NCI-H1105 (cell line): ENCODE data around the gene SLC20A1.
"Not testable (repeated sequence)": the region's sequence is repeated elsewhere in the genome, so short reads cannot be mapped to it uniquely, and the experiment has no call there.

Experiments used
- DNase-seq: peaks from one replicate; lab custom pipeline; 2025; lab: John Stamatoyannopoulos, UW

SLC20A1 gene, protein sequence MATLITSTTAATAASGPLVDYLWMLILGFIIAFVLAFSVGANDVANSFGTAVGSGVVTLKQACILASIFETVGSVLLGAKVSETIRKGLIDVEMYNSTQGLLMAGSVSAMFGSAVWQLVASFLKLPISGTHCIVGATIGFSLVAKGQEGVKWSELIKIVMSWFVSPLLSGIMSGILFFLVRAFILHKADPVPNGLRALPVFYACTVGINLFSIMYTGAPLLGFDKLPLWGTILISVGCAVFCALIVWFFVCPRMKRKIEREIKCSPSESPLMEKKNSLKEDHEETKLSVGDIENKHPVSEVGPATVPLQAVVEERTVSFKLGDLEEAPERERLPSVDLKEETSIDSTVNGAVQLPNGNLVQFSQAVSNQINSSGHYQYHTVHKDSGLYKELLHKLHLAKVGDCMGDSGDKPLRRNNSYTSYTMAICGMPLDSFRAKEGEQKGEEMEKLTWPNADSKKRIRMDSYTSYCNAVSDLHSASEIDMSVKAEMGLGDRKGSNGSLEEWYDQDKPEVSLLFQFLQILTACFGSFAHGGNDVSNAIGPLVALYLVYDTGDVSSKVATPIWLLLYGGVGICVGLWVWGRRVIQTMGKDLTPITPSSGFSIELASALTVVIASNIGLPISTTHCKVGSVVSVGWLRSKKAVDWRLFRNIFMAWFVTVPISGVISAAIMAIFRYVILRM

DNA sequence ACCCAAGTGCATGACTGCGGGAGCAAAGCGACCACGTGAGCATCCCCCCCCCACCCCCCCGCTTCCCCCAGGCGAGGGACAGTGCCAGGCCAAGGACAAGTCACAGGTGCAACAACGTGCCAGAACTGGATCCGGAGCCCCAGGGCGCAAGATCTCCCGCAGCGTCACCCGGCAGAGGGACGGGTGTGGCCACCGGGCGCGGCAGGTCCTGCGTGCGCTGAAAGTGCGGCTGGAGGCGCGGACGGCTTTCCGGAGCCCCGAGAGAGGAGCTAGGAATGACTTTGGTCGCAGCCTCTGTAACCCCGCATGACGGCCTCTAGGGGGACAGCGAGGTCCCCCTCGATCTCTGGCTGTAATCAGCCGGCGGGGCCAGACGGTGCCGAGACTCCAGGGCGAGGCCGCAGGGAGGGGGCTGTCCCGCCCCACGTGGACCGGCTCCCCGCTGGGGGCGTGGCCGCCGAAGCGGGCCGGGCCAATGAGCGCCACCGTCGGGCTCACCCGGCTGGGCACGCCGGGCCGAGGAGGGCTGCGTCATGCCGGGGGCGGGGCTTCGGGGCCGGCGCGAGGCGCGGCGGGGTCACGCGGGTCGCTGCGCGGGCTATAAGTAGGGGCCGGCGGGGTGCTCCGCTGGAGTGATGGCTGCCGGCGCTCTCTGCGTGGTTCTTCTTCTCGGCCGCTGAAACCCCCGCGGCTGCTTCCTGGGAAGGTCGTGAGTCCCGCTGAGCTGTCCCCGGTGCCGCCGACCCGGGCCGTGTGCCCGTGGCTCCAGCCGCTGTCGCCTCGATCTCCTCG, at the start of gene SLC20A1:
TSS of gene SLC20A1 (plus strand) at position 630 of the 792 bp plus-strand sequence. CDS start 890 bp downstream, outside the sequence.
- peak; percentile 93 for DNase-seq

DNA sequence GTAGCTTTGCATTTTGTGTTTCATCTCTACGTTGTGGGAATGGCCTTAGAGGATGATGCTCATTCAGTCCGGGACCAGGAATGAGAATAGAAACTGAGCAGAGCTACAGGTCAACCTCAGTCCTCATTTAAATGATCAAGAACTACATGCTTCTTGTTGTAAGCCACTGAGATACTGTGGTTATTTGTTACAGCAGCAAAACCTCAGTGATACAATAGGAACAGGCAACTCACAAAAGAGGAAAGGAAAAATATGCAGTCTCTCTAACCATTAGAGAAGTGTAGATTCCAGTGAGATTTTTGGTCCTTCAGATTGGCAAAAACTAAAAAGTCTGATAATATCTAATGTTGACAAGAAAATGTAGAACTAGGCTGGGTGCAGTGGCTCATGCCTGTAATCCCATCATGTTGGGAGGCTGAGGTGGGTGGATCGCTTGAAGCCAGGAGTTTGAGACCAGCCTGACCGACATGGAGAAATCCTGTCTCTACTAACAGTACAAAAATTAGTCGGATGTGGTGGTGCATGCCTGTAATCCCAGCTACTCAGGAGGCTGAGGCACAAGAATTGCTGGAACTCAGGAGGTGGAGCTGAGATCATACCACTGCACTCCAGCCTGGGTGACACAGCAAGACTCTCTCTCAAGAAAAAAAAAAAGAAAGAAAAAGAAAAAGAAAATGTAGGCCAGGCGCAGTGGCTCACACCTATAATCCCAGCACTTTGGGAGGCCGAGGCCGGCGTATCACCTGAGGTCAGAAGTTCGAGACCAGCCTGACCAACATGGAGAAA, 48.0 kb upstream of the SLC20A1 start:
- no peak for DNase-seq

DNA sequence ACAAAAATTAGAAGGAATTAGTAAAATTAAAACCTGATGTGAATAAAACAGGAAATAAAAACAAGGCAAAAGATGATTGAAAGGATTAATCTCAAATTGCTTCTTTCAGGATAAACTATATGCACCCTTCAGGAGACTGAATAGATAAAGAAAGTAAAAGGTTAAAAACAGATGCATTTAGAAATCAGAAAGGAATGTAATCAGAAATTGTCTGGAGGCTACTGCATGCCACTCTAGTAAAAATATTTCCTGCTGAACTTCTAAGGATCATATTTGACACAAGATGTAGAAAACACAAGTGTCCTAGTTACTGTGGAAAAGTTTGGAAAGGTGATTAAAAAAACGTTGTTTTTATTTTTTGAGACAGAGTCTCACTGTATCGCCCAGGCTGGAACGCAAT, 45.1 kb upstream of the SLC20A1 start:
- DNase-seq, result no peak

DNA sequence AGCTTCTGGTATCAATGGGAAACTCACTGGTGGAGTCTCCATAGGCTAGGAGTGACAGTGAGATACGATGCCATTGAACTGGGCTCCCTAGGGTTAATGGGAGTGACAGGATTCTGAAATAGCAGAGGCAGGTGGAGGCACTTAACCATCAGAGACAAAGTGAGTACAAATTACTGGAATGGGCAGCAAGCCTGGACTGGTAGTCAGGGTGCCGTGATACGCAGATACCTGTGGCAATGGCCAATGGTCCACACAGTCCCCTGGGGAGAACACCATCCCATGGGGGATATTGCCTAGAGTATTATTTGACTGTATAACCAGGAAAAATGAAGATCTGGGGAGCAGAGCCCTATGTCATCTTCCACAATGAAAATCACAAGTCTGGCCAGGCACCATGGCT, 44.0 kb upstream of the SLC20A1 start:
- no peak for DNase-seq

DNA sequence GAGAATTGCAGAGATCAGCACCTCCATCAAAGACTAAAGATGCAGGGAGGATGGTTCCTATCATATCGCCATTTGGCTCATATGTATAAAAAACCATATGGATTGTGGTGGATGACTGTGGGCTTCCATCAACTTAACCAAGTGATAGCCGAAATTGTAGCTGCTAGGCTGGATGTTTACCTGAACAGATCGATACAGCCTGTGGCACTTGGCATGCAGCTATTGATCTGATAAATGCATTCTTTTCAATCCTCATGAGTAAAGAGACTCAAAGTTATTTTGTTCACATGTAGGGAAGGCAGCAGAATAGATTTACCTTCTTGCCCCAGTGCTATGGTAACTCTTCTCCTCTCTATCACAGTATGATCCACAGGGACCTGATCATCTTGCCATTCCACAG, 42.8 kb upstream of the SLC20A1 start:
- no peak for DNase-seq

DNA sequence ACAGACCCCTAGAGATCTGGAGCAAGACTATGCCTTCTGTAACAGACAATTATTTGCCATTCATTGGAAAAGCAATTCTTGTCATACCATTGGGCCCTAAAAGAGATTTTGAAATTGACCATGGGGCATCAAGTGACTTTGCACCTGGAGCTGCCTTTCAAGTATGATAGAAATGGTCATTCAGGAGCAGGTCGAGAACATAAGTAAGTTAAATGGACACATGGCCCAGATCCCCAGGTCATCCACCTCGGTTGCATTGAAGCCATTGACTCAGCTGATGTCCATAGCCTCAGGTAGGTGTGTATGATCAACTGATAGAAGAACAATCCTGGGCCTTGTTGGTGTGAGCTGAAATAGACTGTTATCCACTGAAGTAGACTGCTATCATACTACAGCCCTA, 42.0 kb upstream of the SLC20A1 start:
- DNase-seq, result no peak

DNA sequence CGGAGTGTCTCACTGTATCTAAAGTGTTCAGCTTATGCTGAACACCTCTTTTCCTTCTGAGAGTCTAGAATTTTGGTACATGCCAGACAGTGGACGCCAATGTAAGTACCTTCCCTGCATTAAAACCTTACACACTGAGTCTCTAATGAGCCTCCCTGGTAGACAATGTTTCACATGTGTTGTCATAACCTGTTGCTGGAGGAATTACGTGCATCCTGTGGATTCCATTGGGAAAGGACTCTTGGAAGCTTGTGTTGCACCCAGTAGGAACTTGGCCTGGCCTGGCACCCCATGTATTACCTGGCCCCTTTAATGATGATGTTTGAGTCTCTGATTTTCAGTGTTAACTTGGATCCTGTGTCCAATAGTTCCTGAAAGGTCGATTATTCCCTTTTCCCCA, 40.8 kb upstream of the SLC20A1 start:
- no peak for DNase-seq

DNA sequence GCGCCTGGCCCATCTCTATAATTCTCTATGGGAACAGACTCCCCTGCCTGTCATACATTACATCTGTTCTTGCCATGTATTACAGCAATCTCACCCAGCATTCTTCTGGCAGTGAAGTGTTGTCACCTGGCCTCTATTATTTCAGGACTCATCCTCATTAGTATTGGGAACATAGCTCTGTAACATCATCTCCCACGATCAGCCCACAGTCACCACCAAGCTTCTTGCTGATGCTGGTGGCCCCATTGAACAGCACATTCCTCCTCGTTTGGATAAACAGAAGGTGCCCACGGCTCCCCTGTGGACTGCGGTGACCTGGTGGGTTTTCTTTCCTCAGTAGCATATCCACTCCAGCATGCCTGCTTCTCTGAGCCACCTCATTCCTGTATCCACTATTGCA, 39.8 kb upstream of the SLC20A1 start:
- no peak for DNase-seq

DNA sequence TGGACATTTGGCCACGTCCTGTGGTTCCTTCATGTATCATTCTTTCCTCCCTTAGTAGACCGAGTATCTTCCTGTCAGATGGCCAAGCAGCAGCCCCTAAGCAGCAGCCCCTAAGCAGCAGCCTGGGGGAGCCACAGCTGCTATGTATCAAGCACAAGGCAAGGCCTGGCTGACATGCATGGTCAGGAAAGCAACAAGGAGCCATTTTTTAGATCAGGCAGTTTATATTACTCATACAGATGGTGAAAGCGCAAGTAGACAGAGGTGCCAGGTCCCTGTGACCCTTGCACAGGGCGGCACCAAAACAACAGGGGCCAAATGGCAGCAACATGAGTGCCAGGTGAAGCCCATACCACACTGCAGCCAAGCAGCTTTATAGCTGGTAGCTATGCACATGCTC, 39.2 kb upstream of the SLC20A1 start:
- no peak for DNase-seq

DNA sequence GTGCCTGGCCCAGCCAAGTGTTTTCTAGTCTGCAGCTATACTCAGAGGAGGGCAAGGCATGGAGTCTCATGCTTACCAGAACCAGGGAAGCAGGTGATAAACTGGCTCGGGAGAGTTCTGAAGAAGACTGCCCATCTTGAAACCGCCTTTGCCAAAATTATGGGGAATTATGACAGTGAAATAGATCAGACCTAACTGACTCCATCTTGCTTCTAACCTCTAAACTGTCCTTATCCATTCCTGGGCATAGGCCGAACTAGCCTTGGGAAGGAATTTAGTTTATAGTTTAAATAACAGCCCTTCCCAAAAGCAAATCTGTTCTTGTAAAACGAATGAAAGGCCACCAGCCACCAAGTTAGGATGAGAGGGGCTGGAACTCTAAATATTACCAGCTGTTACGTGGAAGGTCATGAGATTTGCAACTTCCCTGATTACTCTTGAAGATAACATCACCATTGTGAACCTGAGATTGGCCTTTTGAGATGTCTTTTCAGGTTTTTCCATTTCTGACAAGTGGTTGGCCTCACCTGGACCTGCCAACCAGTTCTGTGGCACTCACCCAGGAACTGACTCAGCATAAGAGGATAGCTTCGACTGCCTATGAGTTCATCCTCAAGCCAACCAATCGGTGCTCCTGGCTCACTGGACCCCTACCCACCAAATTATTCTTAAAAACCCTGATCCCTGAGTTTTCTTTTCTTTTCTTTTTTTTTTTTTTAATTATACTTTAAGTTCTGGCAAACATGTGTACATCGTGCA, 37.9 kb upstream of the SLC20A1 start:
- DNase-seq, result no peak

DNA sequence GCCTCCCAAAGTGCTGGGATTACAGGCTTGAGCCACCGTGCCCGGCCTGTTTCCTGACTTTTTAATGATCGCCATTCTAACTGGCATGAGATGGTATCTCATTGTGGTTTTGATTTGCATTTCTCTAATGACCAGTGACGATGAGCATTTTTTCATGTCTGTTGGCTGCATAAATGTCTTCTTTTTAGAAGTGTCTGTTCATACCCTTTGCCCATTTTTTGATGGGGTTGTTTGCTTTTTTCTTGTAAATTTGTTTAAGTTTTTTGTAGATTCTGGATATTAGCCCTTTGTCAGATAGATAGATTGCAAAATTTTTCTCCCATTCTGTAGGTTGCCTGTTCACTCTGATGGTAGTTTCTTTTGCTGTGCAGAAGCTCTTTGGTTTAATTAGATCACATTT, 36.4 kb upstream of the SLC20A1 start:
- not testable (repeated sequence) for DNase-seq

DNA sequence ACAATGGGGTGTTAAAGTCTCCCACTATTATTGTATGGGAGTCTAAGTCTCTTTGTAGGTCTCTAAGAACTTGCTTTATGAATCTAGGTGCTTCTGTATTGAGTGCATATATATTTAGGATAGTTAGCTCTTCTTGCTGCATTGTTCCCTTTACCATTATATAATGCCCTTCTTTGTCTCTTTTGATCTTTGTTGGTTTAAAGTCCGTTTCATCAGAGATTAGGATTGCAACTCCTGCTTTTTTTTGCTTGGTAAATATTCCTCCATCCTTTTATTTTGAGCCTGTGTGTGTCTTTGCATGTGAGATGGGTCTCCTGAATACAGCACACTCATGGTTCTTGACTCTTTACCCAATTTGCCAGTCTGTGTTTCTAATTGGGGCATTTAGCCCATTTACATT, 33.5 kb upstream of the SLC20A1 start:
- not testable (repeated sequence) for DNase-seq

DNA sequence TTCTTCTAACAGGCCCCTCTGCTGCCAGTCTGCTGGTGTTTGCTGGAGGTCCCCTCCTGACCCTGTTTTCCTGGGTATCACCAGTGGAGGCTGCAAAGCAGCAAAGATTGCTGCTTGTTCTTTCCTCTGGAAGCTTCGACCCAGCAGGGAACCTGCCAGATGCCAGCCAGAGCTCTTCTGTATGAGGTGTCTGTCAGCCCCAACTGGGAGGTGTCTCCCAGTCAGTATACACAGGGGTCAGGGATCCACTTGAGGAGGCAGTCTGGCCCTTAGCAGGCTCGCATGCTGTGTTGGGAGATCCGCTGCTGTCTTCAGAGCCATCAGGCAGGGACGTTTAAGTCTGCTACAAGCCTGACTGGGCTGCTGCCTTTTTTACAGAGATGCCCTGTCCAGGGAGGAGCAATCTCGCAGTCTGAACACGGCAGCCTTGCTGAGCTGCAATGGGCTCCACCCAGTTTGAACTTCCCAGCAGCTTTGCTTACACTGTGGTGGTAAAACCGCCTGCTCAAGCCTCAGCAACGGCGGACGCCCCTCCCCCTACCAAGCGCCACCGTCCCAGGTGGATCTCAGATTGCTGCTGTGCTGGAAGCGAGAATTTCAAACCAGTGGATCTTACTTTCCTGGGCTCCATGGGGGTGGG, 31.4 kb upstream of the SLC20A1 start:
- no peak for DNase-seq

DNA sequence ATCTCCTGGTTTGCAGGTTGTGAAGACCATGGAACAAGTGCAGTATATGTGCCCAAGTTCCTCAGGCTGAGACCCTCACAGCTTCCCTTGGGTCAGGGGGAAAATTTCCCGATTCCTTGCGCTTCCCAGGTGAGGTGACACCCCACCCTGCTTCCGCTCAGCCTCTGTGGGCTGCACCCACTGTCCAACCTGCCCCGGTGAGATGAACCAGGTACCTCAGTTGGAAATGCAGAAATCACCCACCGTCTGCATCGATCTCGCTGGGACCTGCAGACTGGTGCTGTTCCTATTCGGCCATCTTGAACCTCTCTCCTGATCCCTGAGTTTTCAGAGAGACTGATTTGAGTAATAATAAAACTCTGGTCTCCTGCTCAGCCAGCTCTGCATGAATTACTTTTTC, 30.7 kb upstream of the SLC20A1 start:
- DNase-seq, result no peak

DNA sequence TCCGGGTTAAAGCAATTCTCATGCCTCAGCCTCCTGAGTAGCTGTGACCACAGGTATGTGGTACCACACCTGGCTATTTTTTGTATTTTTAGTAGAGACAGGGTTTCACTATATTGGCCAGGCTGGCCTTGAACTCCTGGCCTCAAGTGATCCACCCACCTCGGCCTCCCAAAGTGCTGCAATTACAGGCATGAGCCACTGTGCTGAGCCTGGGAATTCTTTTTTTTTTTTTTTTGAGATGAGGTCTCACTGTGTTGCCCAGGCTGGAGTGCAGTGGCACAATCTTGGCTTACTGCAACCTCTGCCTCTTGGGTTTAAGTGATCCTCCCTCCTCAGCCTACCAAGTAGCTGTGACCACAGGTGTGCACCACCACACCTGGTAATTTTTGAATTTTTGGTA, 29.9 kb upstream of the SLC20A1 start:
- not testable (repeated sequence) for DNase-seq

DNA sequence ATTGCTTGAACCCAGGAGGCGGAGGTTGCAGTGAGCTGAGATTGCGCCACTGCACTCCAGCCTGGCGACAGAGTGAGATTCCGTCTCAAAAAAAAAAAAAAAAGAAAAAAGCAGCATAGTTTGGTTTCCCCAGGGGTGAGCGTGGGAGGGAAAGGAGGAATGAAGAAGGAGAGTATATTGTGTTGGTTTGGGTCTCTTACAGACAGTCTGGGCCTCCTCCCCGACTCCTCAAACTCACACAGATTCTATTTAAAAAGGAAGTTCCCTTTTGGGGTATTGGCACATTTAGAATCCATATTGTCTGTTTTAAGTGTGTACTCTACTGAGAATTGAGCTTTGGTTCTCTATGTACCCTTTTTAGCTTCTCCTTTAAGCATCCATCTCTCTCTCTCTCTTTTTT, 27.4 kb upstream of the SLC20A1 start:
- no peak for DNase-seq

DNA sequence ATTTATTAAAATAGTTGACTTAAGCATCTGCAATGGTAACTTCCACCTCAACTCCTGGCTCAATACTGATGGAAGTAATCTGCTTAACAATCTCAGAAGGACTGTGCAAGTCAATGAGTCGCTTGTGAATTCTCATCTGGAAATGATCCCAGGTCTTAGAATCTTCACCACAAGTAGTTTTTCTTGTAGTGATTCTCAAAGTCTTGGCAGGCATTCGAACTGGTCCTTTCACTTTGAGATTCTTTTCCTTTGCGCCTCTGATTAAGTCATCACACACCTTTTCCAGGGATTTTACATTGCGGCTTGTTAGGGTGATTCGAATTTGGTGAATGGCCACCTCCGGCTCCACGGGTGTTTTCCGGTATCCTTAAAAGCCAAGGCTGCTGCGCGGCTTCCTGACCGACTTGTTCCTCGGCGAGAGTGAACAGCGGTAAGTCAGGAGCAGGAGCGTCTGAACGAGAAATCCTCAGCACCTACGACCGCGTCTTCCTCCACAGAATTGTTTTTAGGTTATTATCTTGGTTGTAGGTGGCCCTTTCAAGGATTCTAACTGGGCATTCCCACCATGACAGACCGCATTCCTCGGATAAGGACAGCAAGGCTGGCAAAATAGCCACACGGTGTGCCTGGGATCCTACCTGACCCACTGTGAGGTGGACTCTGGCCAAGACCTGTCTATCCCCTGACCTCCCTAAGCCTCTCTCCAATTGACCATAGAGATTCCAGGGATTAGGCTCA, 23.8 kb upstream of the SLC20A1 start:
- no peak for DNase-seq

DNA sequence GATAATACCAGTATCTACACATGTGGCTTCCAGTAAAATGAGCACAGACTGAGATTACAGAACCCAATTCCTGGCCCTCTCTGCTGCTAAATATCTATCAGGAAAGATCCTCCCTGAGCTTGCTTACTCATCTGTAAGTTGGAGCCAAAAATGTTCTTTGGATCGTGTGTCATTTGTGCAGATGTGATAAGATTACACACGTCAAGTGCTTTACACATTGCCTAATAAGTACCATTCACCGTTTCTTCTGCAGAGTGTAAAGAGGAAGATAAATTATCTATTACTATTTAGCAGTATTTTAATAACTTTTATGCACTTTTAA, 23.2 kb upstream of the SLC20A1 start:
- DNase-seq, result no peak

DNA sequence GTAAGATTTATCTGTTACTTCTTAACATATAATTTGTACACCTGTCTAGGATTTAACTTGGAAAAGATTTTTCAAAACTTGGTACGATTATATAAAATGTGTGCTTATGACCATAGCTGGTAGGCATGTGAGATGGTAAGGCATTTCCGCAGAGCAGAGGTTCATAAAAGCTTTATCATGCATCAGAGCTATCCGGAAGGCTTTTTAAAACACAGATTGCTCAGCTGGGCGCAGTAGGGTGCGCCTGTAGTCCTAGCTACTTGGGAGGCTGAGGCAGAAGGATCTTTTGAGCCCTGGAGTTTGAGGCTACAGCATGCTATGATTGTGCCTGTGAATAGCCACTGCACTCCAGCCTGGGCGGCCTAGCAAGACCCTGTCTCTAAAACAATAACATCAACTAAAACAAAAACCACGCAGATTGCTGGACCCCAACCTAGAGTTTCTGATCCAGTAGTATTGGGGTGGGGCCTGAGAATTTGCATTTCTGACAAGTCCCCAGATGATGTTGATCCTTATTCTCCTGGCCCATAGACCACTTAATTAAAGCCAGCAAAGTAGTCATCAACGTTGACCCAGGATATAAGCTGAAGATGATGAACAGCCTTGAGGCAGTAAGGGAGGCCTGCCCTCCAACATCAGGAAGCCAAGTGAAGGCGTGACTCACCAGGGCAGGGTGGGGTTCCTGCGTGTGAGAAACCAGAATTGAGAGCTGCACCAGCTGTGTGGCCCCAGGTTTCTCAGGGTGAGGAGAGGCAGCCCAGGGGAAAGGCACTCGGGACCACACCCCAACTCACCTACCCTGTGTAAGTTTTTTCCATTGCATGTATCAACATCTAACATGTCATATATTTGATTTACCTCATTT, 21.6 kb upstream of the SLC20A1 start:
- DNase-seq, result no peak
